Pancreas (tissue), 10 donors: ENCODE data around the gene CCNI. TPM values are rescaled to one million over a fixed set of nuclear protein-coding genes. Genes with fewer than 3 reads are reported as not detected.
"Not testable (repeated sequence)": the region's sequence is repeated elsewhere in the genome, so short reads cannot be mapped to it uniquely, and the experiment has no call there.

Experiments
- ATAC-seq, 4 donors: fragments of 200-7000 bp; cut with Tn5 transposase; one replicate each; pipeline versions ENCODE4 v1.8.0 to v1.9.1; 2020; ENCODE audit warnings: mild to moderate bottlenecking in 4 of 4, moderate library complexity in 4 of 4
- DNase-seq, 6 donors: peaks; one replicate each; pipeline ENCODE4 v3.0.0-alpha.2; 2020
- FAIRE-seq: peaks from 2 replicates; lab custom pipeline; 2012; peaks lifted over from hg19 to GRCh38; lab: Jason Lieb, UNC
- H3K27ac ChIP-seq, 4 donors: fragments of 200-600 bp; sonication (generic); 1 replicate in 3 of 4; 2 replicates in 1 of 4; pipeline versions ENCODE4 v1.5.0 to v1.8.0; 2020
- H3K27me3 ChIP-seq, 4 donors: fragments of 200-600 bp; one replicate each; pipeline ENCODE4 v1.8.0; 2021
- H3K36me3 ChIP-seq, 3 donors: fragments of 200-600 bp; sonication (generic) in 1 of 3; one replicate each; pipeline versions ENCODE4 v1.5.0 to v1.8.0; 2020 to 2021
- H3K4me1 ChIP-seq, 3 donors: fragments of 200-600 bp; one replicate each; pipeline ENCODE4 v1.8.0; 2021
- H3K4me3 ChIP-seq, 4 donors: fragments of 200-600 bp; sonication (generic) in 2 of 4; one replicate each; pipeline versions ENCODE4 v1.5.0 to v1.8.0; 2020 to 2021
- H3K9me3 ChIP-seq, 4 donors: fragments of 200-600 bp; one replicate each; pipeline ENCODE4 v1.8.0; 2021
- WGBS, 2 donors: extraction: QIAGEN DNeasy Blood & Tissue Kit; methylation state at CpG; one replicate each; pipeline ENCODE4 v1.1.7; 2013; 5-methylcytosine and 5-hydroxymethylcytosine counted together
- intact Hi-C, 3 donors: fragments of 100-400 bp; cut with DNase I; formaldehyde crosslinking; loops; one replicate each; pipeline versions ENCODE4 v1.11.1 to v1.14.2; 2022
- polyA plus RNA-seq, 2 donors: library from polyadenylated mRNA; stranded (reverse); fragments of 200-250 nt; gene quantifications; one replicate each; pipeline ENCODE4 v1.2.3, GENCODE V29; 2013
- total RNA-seq, 6 donors: library from RNA; stranded (reverse); fragmentation: NEBNext Ultra II Directional in 4 of 6; extraction: Animal tissue kit (Norgen Biotek cat#: 25700) in 4 of 6; gene quantifications; one replicate each; pipeline versions ENCODE4 v1.2.1 to v1.2.4, GENCODE V29; 2021 to 2023
- TF ChIP-seq, protein P1 (sequence below), 4 donors: fragments of 200-600 bp; sonication (generic) in 3 of 4; IDR thresholded peaks; one replicate each; pipeline versions ENCODE4 v1.5.0 to v1.8.0; 2021; ENCODE audit warnings: antibody characterized with exemption in 4 of 4
- donor health status: healthy with polysubstance abuse.
- donor health status: DM: no; HTN: no; CAD: no; lungs with moderate emphysema.
- donor health status: DM: no; HTN: no; CAD: no.
- donor health status: control.
- donor health status: control.
- donor health status: Bipolar disorder and iron deficiency.
- donor health status: DM: yes; HTN: yes; CAD: no.
- donor health status: DM: no; HTN: no; CAD: no.
- donor health status: DM: no; HTN: no; CAD: no.
- donor health status: DM: yes; HTN: yes; CAD: no.

CCNI gene
- total and polyA plus RNA-seq, 8 donors, result 33.3 to 196 (median 152) TPM

DNA sequence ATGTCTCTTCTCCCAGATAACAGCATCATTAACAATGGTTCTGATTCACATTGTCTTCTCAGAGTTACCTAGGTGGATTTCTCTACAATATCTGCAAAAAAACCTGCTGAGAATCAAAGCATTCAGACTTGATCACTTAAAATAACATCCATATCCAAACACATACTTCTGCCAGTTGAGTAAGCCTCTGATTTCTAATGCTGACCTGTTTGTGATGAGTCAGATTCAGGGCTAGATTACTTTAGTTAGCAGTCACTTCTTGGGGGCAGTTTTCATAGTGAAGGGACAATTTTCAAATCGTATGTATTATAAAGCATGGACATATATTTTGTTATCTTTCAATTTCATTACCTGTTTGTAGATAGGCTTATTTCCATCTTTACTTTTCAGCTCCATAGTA is 35.5 kb downstream of the CCNI start:
- Histone ChIP-seq H3K9me3 (no peaks in the 10 kb centered on the region), H3K4me1 (no peaks in the 10 kb centered on the region), H3K27ac (no peak overlapping the region), H3K4me3 (no peak overlapping the region), H3K36me3 (peaks cover 0 to 5% (median 0%) of the 10 kb centered on the region in 3 donors), H3K27me3 (no peaks in the 10 kb centered on the region)
- WGBS, 2 donors, result 77 to 87% methylated on average over 1 of the region's 1 CpG
- TF ChIP-seq, protein P1, sequence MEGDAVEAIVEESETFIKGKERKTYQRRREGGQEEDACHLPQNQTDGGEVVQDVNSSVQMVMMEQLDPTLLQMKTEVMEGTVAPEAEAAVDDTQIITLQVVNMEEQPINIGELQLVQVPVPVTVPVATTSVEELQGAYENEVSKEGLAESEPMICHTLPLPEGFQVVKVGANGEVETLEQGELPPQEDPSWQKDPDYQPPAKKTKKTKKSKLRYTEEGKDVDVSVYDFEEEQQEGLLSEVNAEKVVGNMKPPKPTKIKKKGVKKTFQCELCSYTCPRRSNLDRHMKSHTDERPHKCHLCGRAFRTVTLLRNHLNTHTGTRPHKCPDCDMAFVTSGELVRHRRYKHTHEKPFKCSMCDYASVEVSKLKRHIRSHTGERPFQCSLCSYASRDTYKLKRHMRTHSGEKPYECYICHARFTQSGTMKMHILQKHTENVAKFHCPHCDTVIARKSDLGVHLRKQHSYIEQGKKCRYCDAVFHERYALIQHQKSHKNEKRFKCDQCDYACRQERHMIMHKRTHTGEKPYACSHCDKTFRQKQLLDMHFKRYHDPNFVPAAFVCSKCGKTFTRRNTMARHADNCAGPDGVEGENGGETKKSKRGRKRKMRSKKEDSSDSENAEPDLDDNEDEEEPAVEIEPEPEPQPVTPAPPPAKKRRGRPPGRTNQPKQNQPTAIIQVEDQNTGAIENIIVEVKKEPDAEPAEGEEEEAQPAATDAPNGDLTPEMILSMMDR (IDR thresholded peaks at IDR 0.05), result no peak
- ATAC-seq (no peak), DNase-seq (no peak), FAIRE-seq (no peak)
- intact Hi-C loops, result loop anchor here in 1 of 3 donors (10.0 kb wide), 1 partner anchor 165 kb away; no protein-coding TSS in a partner anchor

DNA sequence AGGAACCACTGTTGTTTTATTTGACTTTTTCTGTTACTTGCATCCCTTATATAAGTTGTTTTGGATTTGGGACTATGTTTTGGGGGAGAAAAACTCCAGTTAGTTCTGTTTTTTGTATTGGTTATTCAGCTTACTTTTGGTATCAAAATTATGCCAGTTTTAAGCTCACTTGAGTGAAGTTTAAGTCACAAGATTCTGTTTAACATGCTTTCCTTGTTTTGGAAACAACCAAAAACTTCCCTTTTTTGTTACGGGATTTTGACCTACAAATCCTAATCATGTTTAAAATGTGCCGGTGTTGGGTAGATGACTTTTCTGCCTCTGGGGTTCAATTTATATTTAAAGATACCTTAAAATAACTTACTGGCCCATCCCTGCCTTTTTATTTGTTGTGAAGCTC is 36.0 kb downstream of the CCNI start:
- TF ChIP-seq, protein P1 (IDR thresholded peaks at IDR 0.05), result no peak
- H3K36me3 ChIP-seq, result peaks cover 0 to 5% (median 0%) of the 10 kb centered on the region in 3 donors

DNA sequence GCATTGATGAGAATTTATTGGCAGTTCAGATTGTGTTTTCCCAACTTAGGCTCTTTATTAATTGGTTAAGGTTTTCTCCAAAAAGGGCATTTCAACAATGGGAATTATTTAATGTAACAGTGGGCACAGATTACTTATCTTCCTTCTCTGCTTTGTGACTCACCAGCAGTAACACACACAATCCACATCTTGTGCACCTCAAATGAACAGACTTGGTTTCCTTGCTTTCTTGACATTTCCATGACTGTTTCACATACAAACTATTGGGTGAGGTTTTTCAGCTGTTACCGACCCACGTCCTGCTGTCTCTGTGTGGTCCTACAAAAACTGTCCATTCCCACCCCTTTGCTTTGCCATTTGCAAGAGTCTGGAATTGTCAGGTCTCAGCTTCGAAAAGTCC is 38.1 kb downstream of the CCNI start:
- DNase-seq (no peak), FAIRE-seq (no peak), ATAC-seq (no peak)
- TF ChIP-seq, protein P1 (IDR thresholded peaks at IDR 0.05), result no peak
- 92 to 98% methylated on average over 3 of the region's 3 CpGs for WGBS, 2 donors
- Histone ChIP-seq H3K27me3 (no peaks in the 10 kb centered on the region), H3K9me3 (no peaks in the 10 kb centered on the region), H3K4me3 (no peak overlapping the region), H3K36me3 (peaks cover 0 to 16% (median 0%) of the 10 kb centered on the region in 3 donors), H3K27ac (no peak overlapping the region), H3K4me1 (no peaks in the 10 kb centered on the region)
- intact Hi-C loops, result no loop called here

More for the DNA sequence above, 36.0 kb downstream of the CCNI start:
- no peaks in the 10 kb centered on the region for H3K4me1 ChIP-seq
- no peak overlapping the region for H3K4me3 ChIP-seq
- no peak overlapping the region for H3K27ac ChIP-seq
- no peaks in the 10 kb centered on the region for H3K27me3 ChIP-seq
- FAIRE-seq (no peak), DNase-seq (no peak), ATAC-seq (no peak)
- H3K9me3 ChIP-seq, result no peaks in the 10 kb centered on the region
- 95 to 97% methylated on average over 2 of the region's 2 CpGs for WGBS, 2 donors
- intact Hi-C loops, result loop anchor here in 1 of 3 donors (10.0 kb wide), 1 partner anchor 165 kb away; no protein-coding TSS in a partner anchor

DNA sequence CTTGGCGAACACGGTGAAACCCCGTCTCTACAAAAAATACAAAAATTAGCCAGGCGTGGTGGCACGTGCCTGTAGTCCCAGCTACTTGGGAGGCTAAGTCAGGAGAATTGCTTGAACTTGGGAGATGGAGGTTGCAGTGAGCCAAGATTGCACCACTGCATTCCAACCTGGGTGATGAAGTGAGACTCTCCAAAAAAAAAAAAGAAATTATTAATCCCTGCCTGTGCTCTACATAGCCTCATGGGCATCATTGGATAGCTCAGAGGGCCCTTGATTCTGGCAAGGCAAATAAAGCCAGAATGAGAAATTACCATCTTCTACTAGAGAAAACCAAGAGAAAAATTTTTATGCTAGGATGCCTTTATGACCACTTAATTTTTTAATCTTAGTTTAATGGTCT is 38.6 kb downstream of the CCNI start:
- DNase-seq, FAIRE-seq, ATAC-seq, H3K4me1 ChIP-seq, H3K4me3 ChIP-seq, H3K9me3 ChIP-seq, H3K27ac ChIP-seq, H3K27me3 ChIP-seq, intact Hi-C loops: not testable (repeated sequence)
- 96 to 97% methylated on average over 5 of the region's 5 CpGs for WGBS, 2 donors
- peaks cover 0 to 16% (median 0%) of the 10 kb centered on the region in 3 donors for H3K36me3 ChIP-seq

DNA sequence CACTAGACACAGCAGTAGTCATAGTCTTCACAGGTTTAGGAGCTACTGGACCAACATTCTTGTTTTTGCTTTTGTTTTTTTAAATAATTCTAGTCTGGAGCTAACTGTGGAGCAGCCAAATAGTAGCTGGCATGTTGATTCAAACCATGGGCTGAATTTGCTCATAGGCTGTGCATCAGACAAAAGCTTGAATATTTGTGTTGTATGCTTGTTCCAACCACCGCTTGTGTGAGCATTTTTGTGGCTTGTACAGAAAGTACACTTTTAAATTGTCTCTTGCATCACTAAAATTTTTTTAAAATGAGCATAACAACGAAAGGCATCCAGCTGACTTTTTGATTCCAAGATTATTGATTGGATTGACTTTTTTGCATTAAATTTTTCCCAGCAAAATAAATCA is 39.6 kb downstream of the CCNI start:
- TF ChIP-seq, protein P1 (IDR thresholded peaks at IDR 0.05), result no peak
- intact Hi-C loops, result no loop called here
- Histone ChIP-seq H3K36me3 (peaks cover 0 to 18% (median 0%) of the 10 kb centered on the region in 3 donors), H3K4me1 (no peaks in the 10 kb centered on the region), H3K27ac (no peak overlapping the region), H3K4me3 (no peak overlapping the region), H3K9me3 (no peaks in the 10 kb centered on the region), H3K27me3 (no peaks in the 10 kb centered on the region)
- 87 to 93% methylated on average over 2 of the region's 2 CpGs for WGBS, 2 donors
- no peak for FAIRE-seq
- peak in 1 of 4 donors; percentile 41 for ATAC-seq
- DNase-seq, result no peak
